RWPE2 (cell line): ENCODE results near the gene HIRIP3.

ENCODE experiments used
- ATAC-seq: fragments of 200-7000 bp; cut with Tn5 transposase; 3 replicates; pipeline ENCODE4 v1.9.1; 2021; ENCODE audit warnings: low read depth
- DNase-seq: peaks from one replicate; pipeline ENCODE4 v3.0.0-alpha.2; 2020; ENCODE audit warnings: low spot score
- H3K27ac ChIP-seq: fragments of 450-650 bp; 2 replicates; pipeline ENCODE4 v1.5.1; 2017; ENCODE audit warnings: mild to moderate bottlenecking; ENCODE audit not compliant: poor library complexity, severe bottlenecking
- H3K27me3 ChIP-seq: fragments of 250-450 bp; sonication (Bioruptor Pico); 2 replicates; pipeline ENCODE4 v1.5.1; 2021; ENCODE audit warnings: mild to moderate bottlenecking, moderate library complexity; ENCODE audit not compliant: insufficient read depth, poor library complexity, severe bottlenecking
- H3K36me3 ChIP-seq: fragments of 250-450 bp; sonication (Bioruptor Pico); 2 replicates; pipeline ENCODE4 v1.5.1; 2020; ENCODE audit warnings: low read depth, mild to moderate bottlenecking, moderate library complexity
- H3K4me1 ChIP-seq: fragments of 250-450 bp; sonication (Bioruptor Pico); 2 replicates; pipeline ENCODE4 v1.5.1; 2021; ENCODE audit warnings: mild to moderate bottlenecking, moderate library complexity; ENCODE audit not compliant: insufficient read depth, poor library complexity, severe bottlenecking
- H3K4me3 ChIP-seq: fragments of 250-450 bp; sonication (Bioruptor Pico); 2 replicates; pipeline ENCODE4 v1.5.1; 2021; ENCODE audit warnings: mild to moderate bottlenecking, moderate library complexity; ENCODE audit not compliant: severe bottlenecking
- H3K9me3 ChIP-seq: fragments of 250-450 bp; sonication (Bioruptor Pico); 2 replicates; pipeline ENCODE4 v1.5.1; 2021; ENCODE audit warnings: mild to moderate bottlenecking, moderate library complexity; ENCODE audit not compliant: severe bottlenecking
- TF ChIP-seq, protein P1 (sequence below): fragments of 450-650 bp; IDR thresholded peaks from one replicate; pipeline ENCODE4 v1.5.1; 2017; ENCODE audit warnings: mild to moderate bottlenecking, moderate library complexity; ENCODE audit not compliant: poor library complexity, severe bottlenecking

HIRIP3 gene

DNA sequence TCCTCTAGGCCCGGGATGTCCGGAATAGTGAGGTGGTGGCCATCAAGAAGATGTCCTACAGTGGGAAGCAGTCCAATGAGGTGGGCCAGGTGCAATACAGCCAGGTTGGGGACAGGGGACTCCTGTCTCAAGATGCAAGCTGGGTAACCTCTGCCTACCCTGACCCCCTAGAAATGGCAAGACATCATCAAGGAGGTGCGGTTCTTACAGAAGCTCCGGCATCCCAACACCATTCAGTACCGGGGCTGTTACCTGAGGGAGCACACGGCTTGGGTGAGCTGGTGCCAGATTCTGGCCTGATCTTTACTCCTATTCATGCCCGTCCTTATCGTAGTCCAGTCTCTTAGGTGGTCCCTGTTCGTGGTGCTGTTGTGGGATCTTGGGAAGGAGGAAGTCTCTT lies 17.3 kb downstream of the HIRIP3 start:
- TF ChIP-seq, protein P1, sequence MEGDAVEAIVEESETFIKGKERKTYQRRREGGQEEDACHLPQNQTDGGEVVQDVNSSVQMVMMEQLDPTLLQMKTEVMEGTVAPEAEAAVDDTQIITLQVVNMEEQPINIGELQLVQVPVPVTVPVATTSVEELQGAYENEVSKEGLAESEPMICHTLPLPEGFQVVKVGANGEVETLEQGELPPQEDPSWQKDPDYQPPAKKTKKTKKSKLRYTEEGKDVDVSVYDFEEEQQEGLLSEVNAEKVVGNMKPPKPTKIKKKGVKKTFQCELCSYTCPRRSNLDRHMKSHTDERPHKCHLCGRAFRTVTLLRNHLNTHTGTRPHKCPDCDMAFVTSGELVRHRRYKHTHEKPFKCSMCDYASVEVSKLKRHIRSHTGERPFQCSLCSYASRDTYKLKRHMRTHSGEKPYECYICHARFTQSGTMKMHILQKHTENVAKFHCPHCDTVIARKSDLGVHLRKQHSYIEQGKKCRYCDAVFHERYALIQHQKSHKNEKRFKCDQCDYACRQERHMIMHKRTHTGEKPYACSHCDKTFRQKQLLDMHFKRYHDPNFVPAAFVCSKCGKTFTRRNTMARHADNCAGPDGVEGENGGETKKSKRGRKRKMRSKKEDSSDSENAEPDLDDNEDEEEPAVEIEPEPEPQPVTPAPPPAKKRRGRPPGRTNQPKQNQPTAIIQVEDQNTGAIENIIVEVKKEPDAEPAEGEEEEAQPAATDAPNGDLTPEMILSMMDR, result no peak
- ATAC-seq (no peak), DNase-seq (no peak)
- Histone ChIP-seq H3K9me3 (no peaks in the 10 kb centered on the region), H3K4me3 (no peak overlapping the region), H3K4me1 (peaks cover 11% of the 10 kb centered on the region), H3K27ac (no peak overlapping the region), H3K36me3 (peaks cover 68% of the 10 kb centered on the region), H3K27me3 (no peaks in the 10 kb centered on the region)

DNA sequence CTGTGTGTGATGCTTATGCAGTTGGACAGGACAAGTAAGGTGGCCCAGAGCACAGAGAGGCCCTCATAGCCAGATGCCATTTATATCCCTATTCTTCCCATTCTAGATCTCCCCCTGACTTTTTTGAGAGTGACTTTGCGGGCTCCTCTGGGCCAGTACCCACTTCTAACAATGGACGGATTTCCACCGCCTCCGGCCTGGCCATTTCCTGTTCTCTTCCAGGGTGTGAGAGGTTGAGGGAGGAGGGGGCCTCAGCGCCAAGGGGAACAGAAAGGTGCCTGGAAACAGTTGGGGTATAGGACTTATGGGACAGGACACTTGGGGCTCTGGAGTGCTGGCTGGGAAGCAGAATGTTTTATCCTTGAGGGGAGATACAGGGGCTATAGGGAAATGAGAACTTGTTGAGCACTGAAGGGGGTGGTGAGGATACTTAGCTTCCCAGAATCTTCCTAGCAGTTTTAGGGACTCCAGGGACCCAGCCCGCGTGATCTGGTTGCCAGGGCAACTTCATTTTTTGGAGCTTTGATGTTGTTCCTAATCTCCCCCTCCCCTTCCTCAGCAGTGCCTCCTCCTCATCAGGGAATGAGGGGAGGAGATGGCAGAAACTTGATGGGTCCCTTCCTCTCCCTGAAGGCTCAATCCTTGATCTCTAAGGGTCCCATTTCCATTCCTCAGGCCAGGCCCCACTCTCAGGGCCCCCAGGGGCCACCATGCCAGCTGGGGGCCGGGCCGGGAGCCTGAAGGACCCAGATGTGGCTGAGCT lies 18.2 kb downstream of the HIRIP3 start:
- ATAC-seq (no peak), DNase-seq (no peak)
- Histone ChIP-seq H3K27me3 (no peaks in the 10 kb centered on the region), H3K4me3 (no peak overlapping the region), H3K36me3 (peaks cover 59% of the 10 kb centered on the region), H3K27ac (no peak overlapping the region), H3K4me1 (peaks cover 11% of the 10 kb centered on the region), H3K9me3 (no peaks in the 10 kb centered on the region)
- TF ChIP-seq, protein P1, result no peak

DNA sequence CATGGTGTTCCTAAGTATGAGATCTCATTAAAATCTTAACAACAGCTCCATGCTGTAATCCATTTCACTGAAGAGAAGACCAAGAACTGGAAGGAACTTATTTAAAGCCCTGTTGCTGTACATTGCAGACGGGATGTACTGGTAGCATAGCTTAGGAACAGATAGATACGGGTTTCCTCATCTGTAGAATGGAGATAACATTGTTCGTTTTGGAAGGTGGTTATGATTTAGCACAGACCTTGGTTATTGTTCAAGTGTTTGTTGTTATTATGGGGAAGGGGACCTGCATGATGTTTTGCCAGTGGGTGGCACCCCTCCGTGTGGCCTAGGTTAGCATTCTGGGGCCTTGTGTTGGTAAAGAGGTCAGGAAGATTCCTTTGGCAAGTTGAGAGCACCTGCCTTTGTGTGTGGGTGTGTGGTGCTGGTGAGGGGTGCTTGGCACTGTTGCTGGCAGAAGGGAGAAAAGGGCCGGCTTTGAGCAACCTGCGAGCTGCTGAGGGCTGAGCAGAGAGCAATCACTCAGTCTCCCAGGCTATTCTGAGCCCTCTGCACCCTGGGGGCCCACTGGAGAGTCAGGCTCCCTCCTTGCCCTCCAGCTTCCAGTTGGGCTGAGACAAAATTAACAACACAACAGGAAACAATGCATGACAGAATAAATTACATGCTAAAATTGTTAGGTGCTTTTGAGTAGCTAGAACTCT lies 19.5 kb downstream of the HIRIP3 start:
- peaks cover 53% of the 10 kb centered on the region for H3K36me3 ChIP-seq
- H3K4me3 ChIP-seq, result peak overlapping the region; percentile 74
- peaks cover 11% of the 10 kb centered on the region for H3K4me1 ChIP-seq
- H3K27me3 ChIP-seq, result no peaks in the 10 kb centered on the region
- H3K27ac ChIP-seq, result no peak overlapping the region
- TF ChIP-seq, protein P1, result no peak
- DNase-seq (no peak), ATAC-seq (no peak)
- no peaks in the 10 kb centered on the region for H3K9me3 ChIP-seq

DNA sequence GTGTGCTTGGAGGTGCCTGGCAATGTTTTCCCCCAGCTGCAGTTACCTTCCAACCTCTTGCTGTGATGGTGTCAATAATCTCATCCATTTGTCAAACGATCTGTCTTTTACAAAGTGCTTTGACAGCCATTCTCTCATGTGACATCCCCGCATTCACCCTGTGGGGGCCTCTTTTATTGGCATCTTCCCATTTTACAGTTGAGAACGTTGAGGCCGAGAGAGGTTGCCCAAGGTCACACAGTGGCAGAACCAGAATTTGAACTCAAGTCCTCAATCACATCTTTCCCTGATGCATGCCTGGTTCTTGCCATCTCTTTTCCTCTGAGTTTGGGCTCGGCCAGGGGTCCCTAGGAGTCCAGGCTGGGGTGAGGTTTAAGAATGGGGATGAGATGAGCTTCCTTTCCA lies 20.3 kb downstream of the HIRIP3 start:
- TF ChIP-seq, protein P1, result no peak
- peaks cover 45% of the 10 kb centered on the region for H3K36me3 ChIP-seq
- peak overlapping the region; percentile 67 for H3K27ac ChIP-seq
- DNase-seq (no peak), ATAC-seq (no peak)
- H3K9me3 ChIP-seq, result no peaks in the 10 kb centered on the region
- H3K27me3 ChIP-seq, result no peaks in the 10 kb centered on the region
- peaks cover 11% of the 10 kb centered on the region for H3K4me1 ChIP-seq
- H3K4me3 ChIP-seq, result peak overlapping the region; percentile 74
